WTC11 (cell line): ENCODE results near the gene PRKAR1B.

ENCODE experiments used
- CTCF ChIP-seq: fragments of 200-600 bp; IDR thresholded peaks from 2 replicates; pipeline ENCODE4 v1.8.0; 2022; ENCODE audit warnings: antibody characterized with exemption
- NR2C2 ChIP-seq: sonication (generic); formaldehyde crosslinking; IDR thresholded peaks from 2 replicates; pipeline ENCODE4 v1.8.0; 2022; ENCODE audit warnings: mild to moderate bottlenecking, missing genetic modification reagents
- ZNF423 ChIP-seq: fragments of 250-450 bp; sonication (Bioruptor Pico); IDR thresholded peaks from 2 replicates; pipeline ENCODE4 v2.1.2; 2022; ENCODE audit warnings: mild to moderate bottlenecking, moderate library complexity
- TF ChIP-seq, protein P1 (sequence below): sonication (generic); formaldehyde crosslinking; IDR thresholded peaks from 2 replicates; pipeline ENCODE4 v1.8.1; 2023; ENCODE audit warnings: mild to moderate bottlenecking, missing genetic modification reagents
- TF ChIP-seq, protein P2 (sequence below): sonication (generic); formaldehyde crosslinking; IDR thresholded peaks from 2 replicates; pipeline ENCODE4 v1.8.0; 2022; ENCODE audit warnings: mild to moderate bottlenecking, missing genetic modification reagents

- TF ChIP-seq CTCF: no peak
- TF ChIP-seq, protein P1, sequence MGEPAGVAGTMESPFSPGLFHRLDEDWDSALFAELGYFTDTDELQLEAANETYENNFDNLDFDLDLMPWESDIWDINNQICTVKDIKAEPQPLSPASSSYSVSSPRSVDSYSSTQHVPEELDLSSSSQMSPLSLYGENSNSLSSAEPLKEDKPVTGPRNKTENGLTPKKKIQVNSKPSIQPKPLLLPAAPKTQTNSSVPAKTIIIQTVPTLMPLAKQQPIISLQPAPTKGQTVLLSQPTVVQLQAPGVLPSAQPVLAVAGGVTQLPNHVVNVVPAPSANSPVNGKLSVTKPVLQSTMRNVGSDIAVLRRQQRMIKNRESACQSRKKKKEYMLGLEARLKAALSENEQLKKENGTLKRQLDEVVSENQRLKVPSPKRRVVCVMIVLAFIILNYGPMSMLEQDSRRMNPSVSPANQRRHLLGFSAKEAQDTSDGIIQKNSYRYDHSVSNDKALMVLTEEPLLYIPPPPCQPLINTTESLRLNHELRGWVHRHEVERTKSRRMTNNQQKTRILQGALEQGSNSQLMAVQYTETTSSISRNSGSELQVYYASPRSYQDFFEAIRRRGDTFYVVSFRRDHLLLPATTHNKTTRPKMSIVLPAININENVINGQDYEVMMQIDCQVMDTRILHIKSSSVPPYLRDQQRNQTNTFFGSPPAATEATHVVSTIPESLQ (CRISPR knock-in tag): no peak
- TF ChIP-seq ZNF423 (CRISPR knock-in tag): no peak
- no peak for TF ChIP-seq NR2C2 (CRISPR knock-in tag)
- TF ChIP-seq, protein P2, sequence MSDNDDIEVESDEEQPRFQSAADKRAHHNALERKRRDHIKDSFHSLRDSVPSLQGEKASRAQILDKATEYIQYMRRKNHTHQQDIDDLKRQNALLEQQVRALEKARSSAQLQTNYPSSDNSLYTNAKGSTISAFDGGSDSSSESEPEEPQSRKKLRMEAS (CRISPR knock-in tag): no peak
Observed at GRCh38 chr7:577741-578370, 149.2 kb downstream of the PRKAR1B start.
